ENCODE results near the gene SLC43A2. TPM values are rescaled to one million over a fixed set of nuclear protein-coding genes. Genes with fewer than 3 reads are reported as not detected.

SLC43A2 gene
- total and polyA plus RNA-seq, 2 of the 13 experiments (the other 11 are each of a cell fraction or from before 2014, with no cell fraction given): 7.3 to 20.0 TPM

GRCh38 chr17:1606352-1606985, 22.2 kb downstream of the SLC43A2 start (continued):
- no peak for TF ChIP-seq RERE (CRISPR knock-in tag; IDR thresholded peaks at IDR 0.05; ENCODE audit: low read depth)
- TF ChIP-seq KLF12 (CRISPR knock-in tag; IDR thresholded peaks at IDR 0.05; ENCODE audit: borderline replicate concordance): no peak
- TF ChIP-seq ZBTB3 (CRISPR knock-in tag; IDR thresholded peaks at IDR 0.05; ENCODE audit: borderline replicate concordance, low read depth): no peak
- TF ChIP-seq ATM (IDR thresholded peaks at IDR 0.05; ENCODE audit: borderline replicate concordance): no peak
- TF ChIP-seq SSRP1 (CRISPR knock-in tag; IDR thresholded peaks at IDR 0.05): no peak
- no peak for TF ChIP-seq ZSCAN20 (CRISPR knock-in tag; IDR thresholded peaks at IDR 0.05; ENCODE audit: borderline replicate concordance)
- TF ChIP-seq SOX6 (IDR thresholded peaks at IDR 0.05): no peak
- TF ChIP-seq SOX6 (CRISPR knock-in tag; IDR thresholded peaks at IDR 0.05): peak; percentile 31; the same call in 1 of the 2 replicates
- TF ChIP-seq MTA3 (CRISPR knock-in tag; IDR thresholded peaks at IDR 0.05): no peak
- no peak for TF ChIP-seq KLF11 (CRISPR knock-in tag; IDR thresholded peaks at IDR 0.05)
- peak; percentile 68; the same call in 1 of the 2 replicates for TF ChIP-seq MYC (CRISPR knock-in tag; IDR thresholded peaks at IDR 0.05; ENCODE audit: borderline replicate concordance)
- no peak for TF ChIP-seq BRF2 (CRISPR knock-in tag; IDR thresholded peaks at IDR 0.05)
- no peak for TF ChIP-seq SKI (IDR thresholded peaks at IDR 0.05; ENCODE audit: partially characterized antibody)
- TF ChIP-seq POLR2G (IDR thresholded peaks at IDR 0.05; ENCODE audit: low read depth, low read length): no peak
- TF ChIP-seq YEATS4 (CRISPR knock-in tag; IDR thresholded peaks at IDR 0.05; ENCODE audit: borderline replicate concordance): 0 out of 2 replicates have a peak, but pooled peaks have one; percentile 22
- TF ChIP-seq ZNF639 (CRISPR knock-in tag; conservative IDR thresholded peaks at IDR 0.05): no peak
- no peak for TF ChIP-seq EEA1 (CRISPR knock-in tag; IDR thresholded peaks at IDR 0.05; ENCODE audit: borderline replicate concordance)
- TF ChIP-seq HHEX (CRISPR knock-in tag; IDR thresholded peaks at IDR 0.05): no peak
- no peak for TF ChIP-seq FOXM1 (CRISPR knock-in tag; IDR thresholded peaks at IDR 0.05)
- TF ChIP-seq ZFYVE20 (CRISPR knock-in tag; IDR thresholded peaks at IDR 0.05; ENCODE audit: borderline replicate concordance, low read depth): no peak
- TF ChIP-seq SIN3A (IDR thresholded peaks at IDR 0.05; ENCODE audit: borderline replicate concordance, low read depth, low read length): no peak
- no peak for TF ChIP-seq ZBTB25 (CRISPR knock-in tag; IDR thresholded peaks at IDR 0.05)

All from HepG2 (cell line).